NCI-H1417 (cell line): ENCODE data around the gene UBE2E1.

Source experiments
- DNase-seq, 3 experiments: peaks; one replicate each; lab custom pipeline; 2025; lab: John Stamatoyannopoulos, UW

The UBE2E1 gene

GRCh38 chr3:23805633-23806533 lies at the start of gene UBE2E1:
UBE2E1 (plus strand) TSS chr3:23805955; CDS start chr3:23807270, 1,315 bp downstream.
- DNase-seq, result peak; percentile 5 to 61 (median 55)

- no peak for DNase-seq
These were observed 49.4 kb upstream of the UBE2E1 start for GRCh38 chr3:23756206-23756840.

DNA sequence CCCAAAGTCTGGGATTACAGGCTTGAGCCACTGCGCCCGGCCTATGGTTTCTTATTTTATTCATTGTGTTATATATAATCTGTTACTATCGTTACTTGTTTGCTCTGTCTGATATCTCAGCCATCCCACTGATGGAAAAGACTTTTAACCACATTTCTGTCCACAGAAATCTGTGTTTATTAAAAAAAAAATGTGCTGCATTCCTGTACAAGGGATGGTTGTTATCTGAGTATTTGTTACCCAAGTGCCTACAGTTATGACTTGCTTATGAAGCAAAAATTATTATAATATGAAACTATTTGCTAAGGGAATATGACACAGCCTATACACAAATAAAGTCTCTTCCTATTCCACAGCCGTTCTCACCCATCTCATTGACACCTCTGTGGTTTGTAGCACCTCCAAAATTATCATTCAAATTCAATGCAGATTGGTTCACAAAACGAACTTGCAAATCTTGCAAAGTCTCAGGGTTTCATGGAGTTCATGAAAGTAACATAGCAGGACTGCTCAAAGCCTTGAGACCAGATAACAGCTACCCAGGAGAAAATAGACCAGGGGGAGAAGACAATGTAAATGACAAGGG lies 47.4 kb upstream of the UBE2E1 start:
- no peak for DNase-seq

GRCh38 chr3:23760325-23760724 lies 45.4 kb upstream of the UBE2E1 start:
- DNase-seq, result no peak

- no peak for DNase-seq
These were observed 44.8 kb upstream of the UBE2E1 start for GRCh38 chr3:23760871-23761373.

DNA sequence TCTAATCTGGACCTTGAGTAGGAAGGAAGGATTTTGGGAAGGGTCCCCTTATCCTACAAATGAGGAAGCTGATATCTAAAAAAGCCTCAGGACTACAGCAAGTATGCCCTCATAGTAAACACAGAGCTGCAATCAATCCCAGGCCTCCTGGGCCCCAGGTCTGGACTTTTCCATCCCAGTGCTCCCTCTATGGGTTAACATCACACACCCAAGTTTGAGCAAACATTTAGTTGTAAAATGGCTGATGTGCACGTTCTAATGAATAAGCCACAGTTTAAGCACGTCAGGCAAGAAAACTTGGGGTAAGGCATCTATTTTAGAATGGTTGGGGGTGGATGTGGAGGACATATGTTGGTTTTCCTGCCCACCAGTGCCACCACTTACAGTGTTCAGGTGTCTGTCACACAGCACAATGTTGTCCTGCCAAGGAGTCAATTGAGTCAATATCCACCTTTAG lies 44.3 kb upstream of the UBE2E1 start:
- DNase-seq, result peak in 1 of 3 experiments; percentile 3

DNA sequence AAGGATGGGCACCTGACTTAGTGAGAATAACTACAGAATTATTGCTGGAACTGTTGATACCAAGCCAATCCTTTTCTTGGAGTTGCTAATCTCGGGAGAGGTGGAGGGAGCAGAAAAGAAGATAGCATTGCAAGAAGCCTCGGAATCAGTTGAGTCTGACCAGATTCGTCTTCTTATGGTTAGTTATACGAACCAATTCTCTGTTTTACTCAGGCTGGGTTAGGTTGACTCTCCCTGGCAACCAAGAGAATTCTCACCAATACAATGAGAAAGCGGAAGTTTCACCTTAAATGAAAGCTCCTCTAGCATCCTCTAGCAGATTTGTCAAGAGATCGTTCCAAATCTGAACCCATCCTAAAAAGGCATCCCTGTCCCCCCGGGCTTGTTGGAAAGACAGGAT lies 43.5 kb upstream of the UBE2E1 start:
- no peak for DNase-seq

GRCh38 chr3:23762759-23763477 lies 42.8 kb upstream of the UBE2E1 start:
- no peak for DNase-seq

DNA sequence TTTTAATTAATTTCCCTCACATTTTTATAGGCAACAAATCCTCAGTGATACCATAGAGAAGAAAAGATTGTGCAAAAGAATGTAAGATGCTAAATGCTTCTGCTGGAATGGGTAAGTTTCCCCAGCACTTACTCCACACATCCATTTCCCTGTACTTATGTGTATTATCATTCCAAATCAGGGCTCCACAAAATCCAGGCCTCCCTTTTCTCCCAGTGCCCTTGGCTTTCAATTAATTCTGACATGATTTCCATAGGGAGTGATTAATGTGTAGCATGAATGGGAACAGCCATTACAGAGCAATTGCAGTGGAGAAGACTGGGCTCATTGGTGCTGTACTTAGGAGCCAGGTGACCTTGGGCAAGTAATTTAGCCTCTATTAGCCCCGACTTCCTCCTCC lies 41.3 kb upstream of the UBE2E1 start:
- no peak for DNase-seq

DNA sequence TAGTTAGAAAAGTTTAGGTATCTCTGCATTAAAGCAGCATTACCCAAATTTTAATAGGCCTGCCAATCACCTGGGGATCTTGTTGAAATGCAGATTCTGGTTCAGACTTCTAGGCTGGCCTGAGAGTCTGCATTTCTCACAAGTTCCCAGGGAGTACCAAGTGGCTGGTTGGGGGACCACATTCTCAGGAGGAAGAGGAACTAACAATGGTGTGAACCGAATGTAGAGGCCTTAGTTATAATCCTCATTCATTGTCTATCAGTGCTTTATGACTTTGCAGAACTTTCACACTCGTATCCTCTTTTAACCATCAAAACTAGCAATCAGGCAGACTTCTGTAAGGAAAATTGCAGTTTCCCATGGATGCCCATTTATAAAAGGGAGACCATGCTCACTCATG lies 38.2 kb upstream of the UBE2E1 start:
- no peak for DNase-seq

DNA sequence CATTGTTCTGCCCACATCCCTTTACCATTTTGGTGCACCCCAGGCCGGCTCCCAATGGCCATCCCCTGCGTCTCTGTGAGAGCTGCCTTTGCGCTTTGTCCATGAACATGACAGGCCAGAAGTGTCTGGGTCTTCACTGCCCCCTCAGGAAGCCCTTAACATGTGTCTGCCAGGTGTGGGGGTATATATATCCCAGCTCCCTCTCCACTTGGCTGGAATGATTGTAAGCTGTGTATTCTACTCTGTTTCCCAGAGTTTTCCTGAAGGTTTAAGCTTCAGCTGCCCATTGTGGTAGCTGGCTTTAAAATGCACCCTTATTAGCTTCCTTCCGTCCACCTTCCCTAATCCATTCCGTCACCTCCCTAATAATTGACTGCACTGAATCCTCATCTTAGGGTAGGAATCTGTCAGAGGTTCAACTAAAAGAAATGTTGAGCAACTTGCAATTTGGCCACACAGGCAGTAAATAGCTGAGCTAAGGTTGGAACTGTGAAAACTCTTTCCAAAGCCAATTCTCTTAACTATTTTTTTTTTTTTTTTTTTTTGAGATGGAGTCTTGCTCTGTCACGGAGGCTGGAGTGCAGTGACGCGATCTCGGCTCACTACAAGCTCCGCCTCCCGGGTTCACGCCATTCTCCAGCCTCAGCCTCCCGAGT lies 30.4 kb upstream of the UBE2E1 start:
- DNase-seq, result no peak

DNA sequence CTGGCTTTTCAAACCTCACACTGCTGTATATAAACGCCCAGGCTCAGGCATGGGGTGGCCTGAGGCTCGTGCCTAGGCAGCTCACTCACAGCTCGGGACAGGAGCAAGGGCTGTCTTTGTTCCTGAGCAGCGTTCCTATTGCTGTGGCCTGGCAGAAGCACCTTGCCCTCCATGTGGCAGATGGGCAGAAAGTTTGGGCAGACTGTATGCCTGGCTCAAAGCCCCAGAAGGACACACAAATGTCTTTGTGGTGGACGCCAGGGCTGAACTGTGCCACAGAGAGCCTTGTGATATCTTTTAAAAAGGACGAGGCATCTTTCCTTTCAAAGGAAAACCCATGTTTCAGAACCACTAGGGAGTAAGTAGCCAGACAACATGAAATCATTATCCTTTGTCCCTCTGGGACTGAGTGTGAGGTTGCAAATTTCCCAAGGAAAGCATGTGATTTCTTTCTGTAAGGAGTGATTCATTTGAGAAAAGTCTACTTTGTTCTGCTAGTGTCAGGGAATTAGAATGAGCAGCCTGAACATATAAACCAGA lies 29.3 kb upstream of the UBE2E1 start:
- DNase-seq, result no peak

- DNase-seq, result no peak
These were observed 27.3 kb upstream of the UBE2E1 start for GRCh38 chr3:23778446-23778845.

DNA sequence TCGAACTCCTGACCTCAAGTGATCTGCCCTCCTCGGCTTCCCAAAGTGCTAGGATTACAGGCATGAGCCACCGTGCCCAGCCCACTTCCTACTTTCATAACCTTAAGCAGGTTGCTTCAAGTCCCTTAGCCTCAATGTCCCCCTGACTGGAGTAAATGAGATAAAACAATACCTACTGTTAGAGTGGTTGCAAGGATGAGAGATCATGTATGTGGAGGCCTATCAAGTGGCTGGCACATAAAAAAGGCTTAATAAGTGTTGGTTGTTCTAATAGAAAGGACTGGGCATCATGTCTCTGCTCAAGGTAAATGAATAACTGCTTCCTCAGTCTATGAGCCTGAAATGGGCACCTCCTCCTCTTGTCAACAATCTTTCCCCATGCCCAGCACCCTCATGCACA lies 25.9 kb upstream of the UBE2E1 start:
- DNase-seq, result no peak

DNA sequence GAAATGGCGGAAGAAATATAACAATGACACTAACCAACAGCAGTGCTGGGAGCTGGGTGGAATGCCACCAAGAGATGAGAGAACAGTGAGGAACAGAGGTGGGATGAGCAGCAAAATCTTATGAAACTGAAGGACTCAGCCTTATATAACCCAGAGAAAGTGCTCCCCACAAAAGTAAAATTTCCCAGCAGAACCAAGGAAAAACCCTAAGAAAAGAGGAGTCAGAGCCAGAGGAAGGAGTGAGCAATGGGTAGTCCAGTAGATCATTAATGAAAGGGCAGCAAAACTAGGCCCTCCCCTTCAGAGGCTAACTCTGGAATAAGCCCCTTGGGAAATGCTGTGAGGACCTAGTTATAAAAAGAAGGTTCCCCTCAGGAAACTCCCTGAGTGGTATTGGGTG lies 24.7 kb upstream of the UBE2E1 start:
- no peak for DNase-seq

GRCh38 chr3:23781871-23782270 lies 23.9 kb upstream of the UBE2E1 start:
- no peak for DNase-seq

GRCh38 chr3:23785097-23785645 lies 20.6 kb upstream of the UBE2E1 start:
- no peak for DNase-seq

GRCh38 chr3:23785882-23786281 lies 19.9 kb upstream of the UBE2E1 start:
- DNase-seq, result no peak

DNA sequence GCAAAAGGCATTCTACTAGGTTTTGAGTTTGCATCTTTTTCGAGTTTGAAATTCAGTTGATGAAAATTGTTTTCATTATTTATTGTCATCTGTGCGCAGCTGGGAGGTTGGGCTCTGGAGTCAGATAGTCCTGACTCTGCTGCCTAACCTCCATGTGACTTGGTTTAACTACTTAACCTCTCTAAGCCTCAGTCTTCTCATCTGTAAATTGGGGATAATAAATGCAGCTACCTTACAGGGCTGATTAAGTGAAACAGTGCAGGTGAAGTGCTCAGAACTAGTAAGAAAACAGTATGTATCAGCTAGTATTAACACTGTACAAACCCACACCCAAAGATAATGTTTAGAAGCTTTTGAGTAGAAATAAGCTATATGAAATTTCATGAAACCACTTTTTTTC lies 14.1 kb upstream of the UBE2E1 start:
- DNase-seq, result no peak

DNA sequence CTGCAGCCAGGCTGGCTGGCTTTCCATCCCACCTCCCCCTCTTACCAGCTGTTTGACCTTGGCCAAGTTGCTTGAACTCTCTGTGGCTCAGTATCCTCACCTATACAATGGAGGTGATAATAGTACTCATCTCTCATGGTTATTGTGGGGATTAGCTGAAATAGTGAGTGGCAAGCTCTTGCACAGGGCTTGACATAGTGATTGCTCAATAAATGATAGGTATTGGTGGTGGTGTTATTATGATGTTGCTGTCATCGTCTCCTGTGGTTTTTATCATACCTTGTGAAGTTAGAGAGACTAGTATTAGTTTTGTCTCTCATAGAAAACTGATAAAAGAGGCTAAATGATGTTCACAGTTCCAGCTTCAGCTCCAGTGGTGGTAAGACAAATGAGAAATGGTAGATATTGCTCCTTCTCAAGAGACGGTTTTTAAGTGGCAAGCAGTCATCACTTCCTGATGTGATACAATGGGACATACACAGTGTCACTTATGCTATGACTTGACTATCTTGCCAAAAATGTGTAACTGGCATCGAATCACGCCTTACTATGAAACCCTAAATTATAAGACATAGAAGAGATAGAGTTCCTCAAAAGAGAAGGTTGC lies 12.1 kb upstream of the UBE2E1 start:
- no peak for DNase-seq

DNA sequence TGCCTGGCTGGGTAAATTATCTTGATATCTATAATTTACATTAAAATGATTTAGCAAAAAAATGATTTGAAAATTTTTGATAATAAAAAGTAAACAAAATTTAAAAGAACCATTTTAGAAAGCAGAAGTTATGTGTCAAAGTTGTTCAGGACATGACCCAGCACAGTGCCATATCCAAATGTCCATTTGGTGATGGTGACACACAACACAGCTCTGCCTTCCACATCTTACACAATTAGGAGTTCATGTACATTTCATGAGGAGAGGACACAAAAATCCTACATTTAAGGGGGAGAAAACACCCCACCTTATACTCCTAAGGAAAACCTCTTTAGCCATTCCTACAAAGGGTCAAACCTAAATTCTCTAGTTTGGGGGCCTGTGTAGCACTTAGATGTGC lies 10.7 kb upstream of the UBE2E1 start:
- DNase-seq, result no peak
